Adrenal gland (tissue), 5 donors: ENCODE results near the gene DHH.

ENCODE experiments used
- CTCF ChIP-seq, 6 experiments: fragments of 450-650 bp in 4 of 6; fragments of 200-600 bp in 2 of 6; sonication (generic) in 1 of 6; IDR thresholded peaks; 1 replicate in 5 of 6; 2 replicates in 1 of 6; pipeline versions ENCODE4 v1.5.1 to v1.8.0; 2016 to 2021; ENCODE audit warnings: antibody characterized with exemption in 6 of 6, mild to moderate bottlenecking in 2 of 6, moderate library complexity in 1 of 6
- POLR2A ChIP-seq, 2 donors: fragments of 450-650 bp; IDR thresholded peaks; one replicate each; pipeline ENCODE4 v1.6.1; 2017; ENCODE audit warnings: antibody characterized with exemption in 2 of 2, mild to moderate bottlenecking in 2 of 2, moderate library complexity in 1 of 2
- donor health status: DM: no; HTN: no; CAD: no.

GRCh38 chr12:49070971-49071370 lies 23.6 kb downstream of the DHH start:
- no peak for TF ChIP-seq CTCF (IDR thresholded peaks at IDR 0.05)
- no peak for TF ChIP-seq POLR2A (IDR thresholded peaks at IDR 0.05)
